GM18526 (cell line): Measurements from ENCODE around the gene ZCCHC24.

Source experiments
- POLR2A ChIP-seq: IDR thresholded peaks from 3 replicates; pipeline ENCODE4 v1.6.1; 2011; ENCODE audit not compliant: insufficient read length; ENCODE audit errors: extremely low read depth

ZCCHC24 gene

GRCh38 chr10:79476645-79477044 is 31.2 kb upstream of the ZCCHC24 start:
- no peak for TF ChIP-seq POLR2A

GRCh38 chr10:79475877-79476276 is 30.5 kb upstream of the ZCCHC24 start:
- no peak for TF ChIP-seq POLR2A

- TF ChIP-seq POLR2A = no peak
Measured at GRCh38 chr10:79475119-79475653, 29.8 kb upstream of the ZCCHC24 start.

GRCh38 chr10:79473496-79474095 is 28.2 kb upstream of the ZCCHC24 start:
- TF ChIP-seq POLR2A = no peak

GRCh38 chr10:79472951-79473350 is 27.5 kb upstream of the ZCCHC24 start:
- no peak for TF ChIP-seq POLR2A

GRCh38 chr10:79472449-79472848 is 27.0 kb upstream of the ZCCHC24 start:
- no peak for TF ChIP-seq POLR2A

GRCh38 chr10:79471776-79472175 is 26.4 kb upstream of the ZCCHC24 start:
- no peak for TF ChIP-seq POLR2A

GRCh38 chr10:79470096-79470495 is 24.7 kb upstream of the ZCCHC24 start:
- no peak for TF ChIP-seq POLR2A

- TF ChIP-seq POLR2A = no peak
Measured at GRCh38 chr10:79468841-79469585, 23.6 kb upstream of the ZCCHC24 start.

GRCh38 chr10:79468015-79468560 is 22.7 kb upstream of the ZCCHC24 start:
- TF ChIP-seq POLR2A = no peak

- no peak for TF ChIP-seq POLR2A
Measured at GRCh38 chr10:79465341-79465740, 19.9 kb upstream of the ZCCHC24 start.

GRCh38 chr10:79463578-79464496 is 18.4 kb upstream of the ZCCHC24 start:
- TF ChIP-seq POLR2A = no peak

- no peak for TF ChIP-seq POLR2A
Measured at GRCh38 chr10:79460687-79461086, 15.3 kb upstream of the ZCCHC24 start.

GRCh38 chr10:79459243-79459642 is 13.8 kb upstream of the ZCCHC24 start:
- no peak for TF ChIP-seq POLR2A

- TF ChIP-seq POLR2A = no peak
Measured at GRCh38 chr10:79458483-79458882, 13.1 kb upstream of the ZCCHC24 start.
